GM13976 (cell line): ENCODE measurements around the gene PVALB.

ENCODE experiments used
- DNase-seq: peaks from one replicate; pipeline ENCODE4 v3.0.0; 2012; ENCODE audit warnings: low spot score
- CTCF ChIP-seq: IDR thresholded peaks from 2 replicates; pipeline ENCODE4 v1.5.1; 2012; ENCODE audit warnings: borderline replicate concordance, mild to moderate bottlenecking; ENCODE audit not compliant: insufficient read depth; ENCODE audit errors: extremely low read depth, missing control alignments, control extremely low read depth
- in situ Hi-C: fragments of 300-500 bp; cut with MboI; formaldehyde crosslinking; loops from one replicate; pipeline ENCODE4 v1.12.0; 2022; ENCODE audit warnings: low sequenced_read_pairs, mixed read lengths, inconsistent platforms; ENCODE audit not compliant: unreplicated experiment

The PVALB gene

DNA sequence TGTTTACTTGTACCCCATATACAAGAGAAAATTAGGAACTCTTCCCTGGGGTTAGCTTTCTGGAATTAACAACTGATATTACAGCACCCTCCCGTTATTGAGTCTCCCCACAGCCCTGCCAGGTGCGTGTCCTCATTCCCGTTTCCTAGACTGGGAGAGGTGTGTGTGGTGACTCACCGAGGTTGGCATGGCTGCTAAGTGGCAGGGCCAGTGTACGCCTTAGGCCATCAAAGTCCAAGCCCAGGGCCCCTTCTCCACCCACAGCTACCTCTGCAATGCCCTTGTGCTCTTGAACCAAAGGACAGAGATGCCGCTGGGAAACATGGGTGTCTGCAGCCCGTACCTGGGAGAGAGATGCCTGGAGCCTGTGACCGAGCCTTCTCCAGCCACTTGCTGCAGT, 53.3 kb downstream of the PVALB start:
- no peak for DNase-seq
- in situ Hi-C loops, result no loop called here
- no peak for TF ChIP-seq CTCF

- TF ChIP-seq CTCF, result no peak
- in situ Hi-C loops, result no loop called here
- no peak for DNase-seq
Observed at GRCh38 chr22:36762687-36763260, 54.1 kb downstream of the PVALB start.

GRCh38 chr22:36761553-36762240, 55.1 kb downstream of the PVALB start:
- no peak for DNase-seq
- in situ Hi-C loops, result no loop called here
- TF ChIP-seq CTCF, result no peak

- no peak for TF ChIP-seq CTCF
- DNase-seq, result no peak
- in situ Hi-C loops, result no loop called here
Observed at GRCh38 chr22:36760786-36761185, 56.0 kb downstream of the PVALB start.

DNA sequence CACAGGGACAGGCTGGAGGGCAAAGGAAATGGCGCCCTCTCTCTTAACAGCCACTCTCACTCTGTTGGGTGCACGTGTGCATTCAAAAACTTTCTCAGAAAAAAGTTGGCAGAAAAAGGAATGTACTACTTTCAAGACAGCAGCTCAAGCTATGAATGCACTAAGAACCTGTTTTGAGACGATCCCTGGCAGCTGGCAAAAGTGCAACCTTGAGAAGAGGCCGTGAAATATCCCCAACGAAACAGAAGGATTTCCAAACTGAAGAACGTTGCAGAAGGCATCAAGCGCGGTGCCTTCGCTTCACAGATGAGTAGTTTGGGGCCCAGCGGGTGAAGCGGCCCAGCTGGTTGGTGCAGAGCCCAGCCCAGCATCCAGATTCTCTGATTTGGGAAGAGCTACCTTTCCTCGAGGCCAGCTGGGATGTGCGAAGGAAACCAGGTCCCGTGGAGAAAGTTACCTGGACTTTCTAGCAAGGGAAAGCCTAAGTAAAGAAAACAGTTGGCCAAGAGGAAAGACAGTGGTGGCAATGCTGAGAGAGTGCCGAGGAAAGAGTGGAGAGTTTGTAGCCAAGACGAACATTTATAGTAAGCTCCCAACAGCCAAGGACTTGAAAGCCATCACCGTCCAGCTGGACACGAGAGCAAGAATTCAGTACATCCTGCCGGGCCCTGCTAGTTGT, 57.2 kb downstream of the PVALB start:
- in situ Hi-C loops, result no loop called here
- no peak for TF ChIP-seq CTCF
- DNase-seq, result no peak

- TF ChIP-seq CTCF, result no peak
- DNase-seq, result no peak
- in situ Hi-C loops, result no loop called here
Observed at GRCh38 chr22:36758792-36759271, 58.0 kb downstream of the PVALB start.
